Muscle layer of colon (tissue), 2 donors: Measurements from ENCODE around the gene SEC14L1.

ENCODE experiments used
- H3K27ac ChIP-seq: one replicate; pipeline ENCODE4 v1.7.0; 2013; ENCODE audit warnings: low read depth, mild to moderate bottlenecking, low read length, moderate library complexity
- H3K27me3 ChIP-seq, 2 donors: one replicate each; pipeline ENCODE4 v1.7.0; 2013; ENCODE audit warnings: low read length in 2 of 2, mild to moderate bottlenecking in 2 of 2; ENCODE audit not compliant: insufficient read depth in 2 of 2, control insufficient read depth in 1 of 2
- H3K36me3 ChIP-seq: one replicate; pipeline ENCODE4 v1.7.0; 2013; ENCODE audit warnings: mild to moderate bottlenecking, low read length; ENCODE audit not compliant: insufficient read depth
- H3K4me1 ChIP-seq: one replicate; pipeline ENCODE4 v1.7.0; 2013; ENCODE audit warnings: mild to moderate bottlenecking, low read length; ENCODE audit not compliant: insufficient read depth
- H3K4me3 ChIP-seq, 2 donors: one replicate each; pipeline ENCODE4 v1.7.0; 2013; ENCODE audit warnings: low read length in 2 of 2, low read depth in 1 of 2, mild to moderate bottlenecking in 1 of 2, moderate library complexity in 1 of 2
- H3K9ac ChIP-seq: one replicate; pipeline ENCODE4 v1.7.0; 2013; ENCODE audit warnings: low read length
- H3K9me3 ChIP-seq: one replicate; pipeline ENCODE4 v1.7.0; 2013; ENCODE audit warnings: mild to moderate bottlenecking, low read length
- donor health status: abdominal sarcoma.
- donor health status: Adenocarcinoma of cecum.

SEC14L1 gene

DNA sequence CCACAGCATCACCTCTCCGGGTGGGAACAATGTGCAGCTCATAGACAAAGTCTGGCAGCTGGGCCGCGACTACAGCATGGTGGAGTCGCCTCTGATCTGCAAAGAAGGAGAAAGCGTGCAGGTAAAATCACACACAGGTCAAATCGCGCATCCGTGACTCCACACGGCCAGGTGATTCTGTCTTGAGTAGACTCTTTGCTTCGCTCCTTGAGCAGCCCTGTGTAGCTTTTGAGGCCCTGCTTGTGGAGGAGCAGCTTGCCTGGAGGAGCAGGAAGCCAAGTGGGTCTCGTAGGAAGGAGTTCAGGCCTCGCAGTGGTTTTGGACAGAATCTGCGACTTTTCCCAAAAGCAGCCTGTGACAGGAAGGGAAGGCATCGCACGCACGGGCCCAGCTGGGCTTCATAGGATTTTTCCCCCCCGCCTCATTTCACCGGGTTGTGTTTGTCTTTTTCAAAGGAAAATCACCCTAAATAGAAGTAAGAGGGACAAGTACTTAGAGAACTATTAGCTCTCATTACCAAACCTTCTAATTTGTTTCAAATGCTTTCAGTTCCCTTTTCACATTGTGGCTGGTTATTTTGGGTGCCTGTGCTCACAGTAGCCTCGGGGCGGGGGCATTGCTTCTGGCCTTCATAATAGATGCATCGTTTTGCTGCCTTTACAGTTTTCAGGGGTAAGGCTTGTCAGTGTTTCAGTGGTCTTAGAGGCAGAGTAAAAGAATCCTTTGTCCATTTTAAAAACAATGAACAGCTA lies 71.5 kb downstream of the SEC14L1 start:
- no peak overlapping the region for H3K4me3 ChIP-seq
- peaks cover 17% of the 10 kb centered on the region for H3K4me1 ChIP-seq
- no peak overlapping the region for H3K9ac ChIP-seq
- no peaks in the 10 kb centered on the region for H3K27me3 ChIP-seq
- H3K36me3 ChIP-seq = peaks cover 71% of the 10 kb centered on the region
- no peaks in the 10 kb centered on the region for H3K9me3 ChIP-seq
- no peak overlapping the region for H3K27ac ChIP-seq

DNA sequence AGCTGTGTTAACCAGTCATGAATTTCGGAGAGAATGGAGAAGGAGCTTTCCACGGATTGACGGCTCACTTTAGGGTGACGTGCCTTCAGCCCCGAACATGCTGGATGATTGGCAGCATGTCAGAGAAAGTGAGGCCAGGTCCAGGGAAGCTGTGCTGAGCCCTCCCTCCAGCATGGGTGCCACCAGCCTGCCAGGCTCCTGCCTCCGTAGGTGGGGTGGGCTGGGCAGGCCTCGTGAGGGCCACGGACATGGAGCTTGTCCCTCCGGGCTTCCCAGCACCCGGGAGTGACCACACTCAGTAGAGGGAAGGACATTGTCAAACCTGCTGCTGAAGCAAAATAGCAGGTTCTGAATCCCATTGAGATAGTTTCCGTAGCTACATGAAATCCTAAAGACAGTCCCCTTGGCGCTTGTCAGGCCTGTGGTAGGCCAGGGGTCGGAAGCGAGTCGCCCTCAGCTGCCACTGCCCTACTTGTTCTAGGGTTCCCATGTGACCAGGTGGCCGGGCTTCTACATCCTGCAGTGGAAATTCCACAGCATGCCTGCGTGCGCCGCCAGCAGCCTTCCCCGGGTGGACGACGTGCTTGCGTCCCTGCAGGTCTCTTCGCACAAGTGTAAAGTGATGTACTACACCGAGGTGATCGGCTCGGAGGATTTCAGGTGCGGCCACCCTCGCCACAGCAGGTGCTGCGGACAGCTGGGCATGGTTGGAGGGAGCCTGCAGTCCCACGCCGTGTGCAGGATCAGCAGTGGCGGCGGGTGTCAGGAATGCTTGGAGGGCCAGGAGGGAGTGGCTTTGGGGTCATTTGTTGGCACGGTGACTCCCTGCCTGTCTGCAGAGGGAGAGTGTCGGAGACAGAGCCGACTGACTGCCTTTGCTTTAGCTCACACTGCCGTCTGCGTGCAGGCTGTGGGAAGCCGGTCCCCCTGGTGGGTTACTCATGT lies 72.3 kb downstream of the SEC14L1 start:
- H3K4me3 ChIP-seq = no peak overlapping the region
- H3K9me3 ChIP-seq = no peaks in the 10 kb centered on the region
- H3K9ac ChIP-seq = no peak overlapping the region
- peaks cover 12% of the 10 kb centered on the region for H3K4me1 ChIP-seq
- H3K36me3 ChIP-seq = peaks cover 78% of the 10 kb centered on the region
- H3K27ac ChIP-seq = no peak overlapping the region
- H3K27me3 ChIP-seq = no peaks in the 10 kb centered on the region

DNA sequence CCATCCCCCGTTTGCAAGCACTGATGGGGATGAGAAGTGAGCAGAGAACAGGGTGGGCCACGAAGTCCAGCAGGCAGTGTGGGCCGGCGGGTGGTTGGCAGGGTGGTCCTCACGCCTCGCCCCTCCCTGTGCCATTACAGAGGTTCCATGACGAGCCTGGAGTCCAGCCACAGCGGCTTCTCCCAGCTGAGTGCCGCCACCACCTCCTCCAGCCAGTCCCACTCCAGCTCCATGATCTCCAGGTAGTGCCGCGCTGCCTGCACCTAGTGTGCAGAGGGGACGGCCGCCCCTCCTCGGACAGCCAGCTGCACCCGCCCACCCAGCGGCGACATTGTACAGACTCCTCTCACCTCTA lies 73.0 kb downstream of the SEC14L1 start:
- H3K9ac ChIP-seq = no peak overlapping the region
- H3K4me1 ChIP-seq = peaks cover 5% of the 10 kb centered on the region
- H3K27ac ChIP-seq = no peak overlapping the region
- no peak overlapping the region for H3K4me3 ChIP-seq
- no peaks in the 10 kb centered on the region for H3K27me3 ChIP-seq
- H3K36me3 ChIP-seq = peaks cover 76% of the 10 kb centered on the region
- H3K9me3 ChIP-seq = no peaks in the 10 kb centered on the region

DNA sequence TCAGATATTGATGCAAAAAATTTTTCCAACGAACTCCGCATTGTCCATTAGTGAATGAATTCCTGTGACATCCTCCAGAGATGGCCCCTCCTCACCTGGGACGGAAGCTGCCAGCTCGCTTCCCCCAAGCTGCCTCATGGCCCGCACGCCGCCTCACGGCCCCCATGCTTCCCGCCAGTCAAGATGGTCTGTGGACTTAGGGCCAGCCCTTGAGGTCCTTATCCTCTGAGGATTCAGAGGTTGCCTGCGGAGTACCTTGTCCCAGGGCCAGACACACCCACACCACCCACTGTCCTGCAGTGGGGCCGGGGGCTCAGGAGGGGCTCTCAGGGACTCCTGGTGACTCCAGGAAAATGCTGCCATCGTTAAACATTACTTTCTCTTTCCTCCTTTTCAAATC lies 73.6 kb downstream of the SEC14L1 start:
- H3K9me3 ChIP-seq = no peaks in the 10 kb centered on the region
- no peak overlapping the region for H3K4me3 ChIP-seq
- peaks cover 71% of the 10 kb centered on the region for H3K36me3 ChIP-seq
- H3K9ac ChIP-seq = no peak overlapping the region
- H3K4me1 ChIP-seq = no peaks in the 10 kb centered on the region
- H3K27ac ChIP-seq = no peak overlapping the region
- no peaks in the 10 kb centered on the region for H3K27me3 ChIP-seq

DNA sequence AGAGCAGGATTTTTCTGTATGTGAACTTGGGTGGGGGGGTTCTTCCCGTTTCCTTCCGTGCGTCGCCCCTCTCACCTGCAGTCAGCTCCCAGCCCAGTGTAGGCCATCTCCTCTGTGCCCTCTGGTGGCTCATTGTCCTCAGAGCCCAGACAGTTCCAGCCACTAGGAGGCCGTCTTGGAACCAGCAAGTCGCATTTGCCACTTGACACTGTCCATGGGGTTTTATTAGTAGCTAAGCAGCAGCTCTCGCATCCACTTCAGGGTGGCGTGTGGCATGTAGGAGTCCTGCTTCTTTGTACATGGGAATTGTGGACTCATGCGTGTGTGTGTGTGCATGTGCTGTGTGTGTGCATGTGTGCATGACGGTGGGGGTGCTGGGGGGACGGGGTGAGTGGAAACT lies 74.0 kb downstream of the SEC14L1 start:
- no peak overlapping the region for H3K27ac ChIP-seq
- peaks cover 71% of the 10 kb centered on the region for H3K36me3 ChIP-seq
- H3K4me1 ChIP-seq = no peaks in the 10 kb centered on the region

DNA sequence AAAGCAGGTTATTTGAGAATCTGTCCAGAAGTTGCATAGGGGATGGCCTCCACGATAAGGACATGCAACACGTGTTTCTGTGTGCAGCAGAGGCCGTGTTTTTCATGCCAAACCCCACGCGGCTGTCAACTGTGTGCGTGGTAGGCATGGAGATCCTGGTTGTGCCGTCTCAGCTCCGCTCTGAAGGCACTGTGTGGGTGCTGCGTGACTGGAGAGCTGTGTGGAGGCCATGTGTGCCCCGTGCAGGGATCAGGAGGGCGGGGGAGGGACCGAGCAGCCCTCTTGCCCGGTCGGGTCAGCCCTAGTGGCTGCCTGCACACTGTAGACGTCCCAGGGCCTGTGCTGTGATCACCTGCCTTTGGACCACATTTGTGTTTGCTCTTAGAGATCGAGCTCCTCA lies 74.5 kb downstream of the SEC14L1 start:
- Histone ChIP-seq H3K36me3 (peaks cover 66% of the 10 kb centered on the region), H3K9ac (no peak overlapping the region), H3K4me1 (no peaks in the 10 kb centered on the region), H3K27ac (no peak overlapping the region), H3K4me3 (no peak overlapping the region), H3K9me3 (no peaks in the 10 kb centered on the region), H3K27me3 (no peaks in the 10 kb centered on the region)

More for the DNA sequence above, 74.0 kb downstream of the SEC14L1 start:
- H3K9ac ChIP-seq = no peak overlapping the region
- H3K27me3 ChIP-seq = no peaks in the 10 kb centered on the region
- H3K4me3 ChIP-seq = no peak overlapping the region
- no peaks in the 10 kb centered on the region for H3K9me3 ChIP-seq

DNA sequence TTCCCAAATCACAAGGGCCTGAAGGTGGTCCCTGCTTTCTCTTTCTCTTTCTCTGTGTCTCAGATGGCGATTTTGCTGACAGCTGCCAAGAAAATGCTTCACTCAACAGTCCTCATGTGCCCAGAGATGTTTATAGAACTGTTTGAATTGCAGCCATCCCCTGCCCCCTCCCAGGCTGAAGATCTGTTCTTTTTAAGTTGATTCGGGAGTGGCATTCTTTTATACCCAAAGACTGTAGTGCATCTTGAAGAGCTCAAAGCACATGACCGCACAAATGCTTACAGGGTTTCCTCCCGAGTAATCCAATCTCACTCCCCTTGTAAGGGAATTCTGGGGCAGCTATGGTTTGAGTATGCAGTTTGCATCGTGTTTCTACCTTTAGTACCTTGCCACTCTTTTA lies 75.7 kb downstream of the SEC14L1 start:
- Histone ChIP-seq H3K4me3 (no peak overlapping the region), H3K27ac (no peak overlapping the region), H3K36me3 (peaks cover 54% of the 10 kb centered on the region), H3K4me1 (no peaks in the 10 kb centered on the region), H3K27me3 (no peaks in the 10 kb centered on the region), H3K9me3 (no peaks in the 10 kb centered on the region), H3K9ac (no peak overlapping the region)

DNA sequence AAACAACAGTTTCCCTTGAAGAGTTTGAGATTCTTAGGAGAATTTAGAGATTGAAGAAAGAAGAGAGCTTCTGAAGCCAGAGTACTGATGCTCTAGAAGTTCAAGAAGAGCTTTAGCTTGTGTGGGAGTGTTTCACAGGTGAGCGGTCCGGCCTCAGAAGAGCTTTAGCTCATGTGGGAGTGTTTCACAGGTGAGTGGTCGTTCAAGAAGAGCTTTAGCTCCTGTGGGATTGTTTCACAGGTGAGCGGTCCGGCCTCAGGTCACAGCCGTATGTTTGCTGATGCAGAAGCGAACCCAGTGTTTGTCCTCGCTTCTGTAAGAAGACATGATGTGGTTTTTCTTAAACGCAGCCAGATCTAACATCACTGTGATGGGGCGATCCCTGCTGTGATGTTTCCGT lies 76.4 kb downstream of the SEC14L1 start:
- H3K27me3 ChIP-seq = no peaks in the 10 kb centered on the region
- H3K4me3 ChIP-seq = no peak overlapping the region
- no peak overlapping the region for H3K27ac ChIP-seq
- H3K9ac ChIP-seq = no peak overlapping the region
- no peaks in the 10 kb centered on the region for H3K4me1 ChIP-seq
- H3K36me3 ChIP-seq = peaks cover 48% of the 10 kb centered on the region
- no peaks in the 10 kb centered on the region for H3K9me3 ChIP-seq

DNA sequence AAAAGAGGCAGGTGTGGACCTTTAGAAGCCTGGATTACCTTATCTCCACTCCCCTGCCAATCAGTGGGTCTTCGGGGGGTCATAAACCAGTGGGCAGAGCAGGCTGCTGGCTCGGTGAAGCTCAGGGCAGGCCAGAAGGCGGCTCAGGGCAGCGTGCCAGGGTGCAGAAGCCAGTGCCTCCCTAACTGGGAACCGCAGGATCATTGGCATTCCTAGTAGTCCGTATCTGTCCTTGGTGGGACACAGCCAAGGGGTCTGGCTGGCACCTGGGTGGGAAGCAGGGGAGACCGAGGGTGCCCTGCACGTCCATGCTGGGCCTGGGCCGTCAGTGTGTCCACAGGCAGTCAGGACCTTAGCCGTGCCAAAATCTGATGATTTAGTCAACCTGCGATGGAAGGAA lies 76.8 kb downstream of the SEC14L1 start:
- H3K27ac ChIP-seq = no peak overlapping the region

DNA sequence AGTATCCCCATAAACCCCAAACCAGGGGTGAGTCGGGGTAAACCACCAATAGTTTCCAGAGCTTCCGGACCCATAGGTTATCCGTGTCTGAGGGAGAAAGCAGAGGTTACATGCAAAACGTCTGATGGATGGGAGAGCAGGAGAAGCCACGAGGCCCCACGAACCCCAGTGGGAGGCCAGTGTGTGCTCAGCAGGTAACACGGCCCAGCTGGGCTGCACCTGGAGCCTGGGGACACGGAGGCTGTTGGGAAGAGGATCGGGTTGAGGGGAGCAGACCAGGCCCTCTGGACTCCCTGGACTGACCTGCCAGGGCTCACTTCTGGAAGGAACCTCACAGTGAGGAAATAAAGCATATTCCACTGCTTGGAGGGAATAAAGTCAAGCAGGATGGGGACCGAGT lies 78.1 kb downstream of the SEC14L1 start:
- Histone ChIP-seq H3K9me3 (no peaks in the 10 kb centered on the region), H3K27me3 (no peaks in the 10 kb centered on the region), H3K36me3 (peaks cover 30% of the 10 kb centered on the region), H3K27ac (no peak overlapping the region), H3K4me1 (no peaks in the 10 kb centered on the region), H3K9ac (no peak overlapping the region), H3K4me3 (no peak overlapping the region)

More for the DNA sequence above, 76.8 kb downstream of the SEC14L1 start:
- Histone ChIP-seq H3K36me3 (peaks cover 43% of the 10 kb centered on the region), H3K9me3 (no peaks in the 10 kb centered on the region), H3K4me1 (no peaks in the 10 kb centered on the region), H3K9ac (no peak overlapping the region), H3K4me3 (no peak overlapping the region), H3K27me3 (no peaks in the 10 kb centered on the region)

DNA sequence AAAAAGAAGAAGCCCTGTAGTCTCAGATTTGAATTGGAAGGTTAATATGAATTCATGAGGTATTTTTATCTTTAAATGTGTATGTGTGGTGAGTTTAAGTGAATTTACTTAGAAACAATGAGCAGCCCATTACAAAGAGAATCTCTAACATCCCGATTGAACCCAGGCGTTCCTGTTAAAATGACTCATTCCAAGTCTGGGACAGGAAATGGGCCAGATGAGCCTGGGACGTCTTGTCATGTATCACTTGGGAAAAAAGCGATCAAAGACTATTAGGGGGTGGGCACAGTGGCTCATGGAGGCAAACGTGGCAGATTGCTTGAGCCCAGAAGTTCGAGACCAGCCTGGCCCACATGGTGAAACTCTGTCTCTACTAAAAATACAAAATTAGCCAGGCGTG lies 81.6 kb downstream of the SEC14L1 start:
- Histone ChIP-seq H3K4me3 (no peak overlapping the region), H3K4me1 (no peaks in the 10 kb centered on the region), H3K27ac (no peak overlapping the region), H3K9ac (no peak overlapping the region), H3K36me3 (peaks cover 6% of the 10 kb centered on the region), H3K9me3 (no peaks in the 10 kb centered on the region), H3K27me3 (no peaks in the 10 kb centered on the region)
